WERI-Rb-1 (cell line): ENCODE results near the gene ARID1B.

ENCODE experiments used
- DNase-seq: peaks from one replicate; pipeline ENCODE4 v3.0.0-alpha.2; 2020
- H3K27ac ChIP-seq: fragments of 250-450 bp; sonication (Bioruptor Pico); 2 replicates; pipeline ENCODE4 v1.5.1; 2020; ENCODE audit warnings: mild to moderate bottlenecking, moderate library complexity
- H3K27me3 ChIP-seq: fragments of 250-450 bp; sonication (Bioruptor Pico); 2 replicates; pipeline ENCODE4 v1.5.1; 2021; ENCODE audit warnings: mild to moderate bottlenecking, low read depth, moderate library complexity; ENCODE audit not compliant: insufficient read depth, severe bottlenecking
- H3K36me3 ChIP-seq: fragments of 250-450 bp; sonication (Bioruptor Pico); 2 replicates; pipeline ENCODE4 v1.5.1; 2020; ENCODE audit warnings: mild to moderate bottlenecking, moderate library complexity
- H3K4me3 ChIP-seq: 2 replicates; pipeline ENCODE4 v1.5.1; 2011; ENCODE audit warnings: low read depth, mild to moderate bottlenecking, control low read depth, low read length
- H3K9me3 ChIP-seq: fragments of 250-450 bp; sonication (Bioruptor Pico); 2 replicates; pipeline ENCODE4 v1.5.1; 2021; ENCODE audit warnings: mild to moderate bottlenecking, moderate library complexity; ENCODE audit not compliant: severe bottlenecking
- TF ChIP-seq, protein P1 (sequence below): IDR thresholded peaks from 2 replicates; pipeline ENCODE4 v1.5.1; 2011; ENCODE audit warnings: low read depth, mild to moderate bottlenecking, control low read depth, inconsistent platforms, low read length

The ARID1B gene

DNA sequence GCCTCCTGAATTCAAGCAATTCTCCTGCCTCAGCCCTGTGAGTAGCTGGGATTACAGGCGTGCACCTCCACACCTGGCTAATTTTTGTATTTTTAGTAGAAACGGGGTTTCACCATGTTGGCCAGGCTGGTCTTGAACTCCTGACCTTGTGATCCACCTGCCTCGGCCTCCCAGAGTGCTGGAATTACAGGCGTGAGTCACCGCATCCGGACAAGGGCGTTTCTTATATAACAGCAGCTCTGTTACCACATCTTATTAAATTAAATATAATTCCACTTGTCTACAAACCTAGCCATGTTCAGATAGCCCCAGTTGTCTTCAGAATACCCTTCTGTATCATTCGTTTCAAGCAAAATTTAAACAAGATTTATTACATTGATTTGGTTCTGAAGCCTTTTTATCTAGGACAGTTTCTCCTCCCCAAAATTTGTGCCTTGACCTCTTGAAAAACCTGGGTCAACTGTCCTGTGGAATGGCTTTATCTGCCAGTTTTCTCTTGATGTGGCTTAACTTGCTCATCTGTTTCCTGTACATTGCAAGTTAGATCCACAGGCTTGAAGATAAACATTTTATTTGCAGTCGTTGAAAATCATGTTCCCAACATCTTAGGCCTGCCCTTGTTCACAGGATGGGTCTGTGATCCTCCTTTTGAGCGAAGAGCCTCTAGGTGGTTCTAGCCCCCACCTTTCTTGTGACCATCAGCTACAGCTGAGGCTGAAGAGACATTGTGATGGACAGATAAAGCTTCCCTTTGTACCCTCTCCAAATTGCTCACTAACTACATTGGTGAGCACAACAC is 132.2 kb downstream of the ARID1B start:
- TF ChIP-seq, protein P1, sequence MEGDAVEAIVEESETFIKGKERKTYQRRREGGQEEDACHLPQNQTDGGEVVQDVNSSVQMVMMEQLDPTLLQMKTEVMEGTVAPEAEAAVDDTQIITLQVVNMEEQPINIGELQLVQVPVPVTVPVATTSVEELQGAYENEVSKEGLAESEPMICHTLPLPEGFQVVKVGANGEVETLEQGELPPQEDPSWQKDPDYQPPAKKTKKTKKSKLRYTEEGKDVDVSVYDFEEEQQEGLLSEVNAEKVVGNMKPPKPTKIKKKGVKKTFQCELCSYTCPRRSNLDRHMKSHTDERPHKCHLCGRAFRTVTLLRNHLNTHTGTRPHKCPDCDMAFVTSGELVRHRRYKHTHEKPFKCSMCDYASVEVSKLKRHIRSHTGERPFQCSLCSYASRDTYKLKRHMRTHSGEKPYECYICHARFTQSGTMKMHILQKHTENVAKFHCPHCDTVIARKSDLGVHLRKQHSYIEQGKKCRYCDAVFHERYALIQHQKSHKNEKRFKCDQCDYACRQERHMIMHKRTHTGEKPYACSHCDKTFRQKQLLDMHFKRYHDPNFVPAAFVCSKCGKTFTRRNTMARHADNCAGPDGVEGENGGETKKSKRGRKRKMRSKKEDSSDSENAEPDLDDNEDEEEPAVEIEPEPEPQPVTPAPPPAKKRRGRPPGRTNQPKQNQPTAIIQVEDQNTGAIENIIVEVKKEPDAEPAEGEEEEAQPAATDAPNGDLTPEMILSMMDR: no peak
- Histone ChIP-seq H3K4me3 (no peak overlapping the region), H3K27ac (no peak overlapping the region), H3K9me3 (no peaks in the 10 kb centered on the region), H3K36me3 (peaks cover 7% of the 10 kb centered on the region; the same call in 1 of the 2 replicates), H3K27me3 (no peaks in the 10 kb centered on the region)
- no peak for DNase-seq

DNA sequence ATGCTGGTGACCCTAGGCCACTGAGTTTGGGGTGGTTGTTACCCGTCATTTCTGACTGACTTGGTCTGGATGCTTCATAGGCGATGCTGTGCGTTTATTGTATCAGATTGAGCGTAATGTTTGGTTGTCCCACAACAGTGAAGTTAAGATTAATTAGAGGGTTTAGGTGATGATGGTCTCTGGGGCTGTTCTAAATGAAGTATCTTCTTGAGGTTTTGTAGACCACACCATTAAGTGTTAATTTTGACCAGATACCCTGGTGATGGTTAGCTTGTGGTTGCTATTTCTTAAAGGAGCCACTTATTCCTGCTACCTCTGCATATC is 132.8 kb downstream of the ARID1B start:
- no peak for DNase-seq
- TF ChIP-seq, protein P1: no peak
- Histone ChIP-seq H3K4me3 (no peak overlapping the region), H3K36me3 (peaks cover 7% of the 10 kb centered on the region; the same call in 1 of the 2 replicates), H3K9me3 (no peaks in the 10 kb centered on the region), H3K27me3 (no peaks in the 10 kb centered on the region), H3K27ac (no peak overlapping the region)

DNA sequence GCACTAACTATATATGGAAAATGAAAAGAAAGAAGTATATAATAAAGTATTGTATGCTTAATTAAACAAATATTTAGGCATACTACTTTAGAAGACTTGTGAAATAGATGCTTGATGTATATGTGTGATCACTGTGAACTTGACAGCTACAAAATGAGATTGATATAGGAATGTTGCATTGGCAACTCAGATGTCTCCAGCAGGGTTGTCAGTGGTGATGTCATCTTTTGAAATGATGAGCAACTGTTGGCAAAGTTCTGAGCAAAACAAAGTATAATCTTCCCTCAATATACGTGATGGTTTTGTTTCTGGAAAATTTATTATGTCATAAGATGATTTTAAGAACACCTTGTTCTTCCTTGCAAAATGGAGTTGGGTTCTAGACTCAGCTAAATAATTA is 133.8 kb downstream of the ARID1B start:
- Histone ChIP-seq H3K9me3 (no peaks in the 10 kb centered on the region), H3K4me3 (no peak overlapping the region), H3K36me3 (peaks cover 8% of the 10 kb centered on the region), H3K27me3 (no peaks in the 10 kb centered on the region), H3K27ac (no peak overlapping the region)
- no peak for DNase-seq
- TF ChIP-seq, protein P1: no peak

DNA sequence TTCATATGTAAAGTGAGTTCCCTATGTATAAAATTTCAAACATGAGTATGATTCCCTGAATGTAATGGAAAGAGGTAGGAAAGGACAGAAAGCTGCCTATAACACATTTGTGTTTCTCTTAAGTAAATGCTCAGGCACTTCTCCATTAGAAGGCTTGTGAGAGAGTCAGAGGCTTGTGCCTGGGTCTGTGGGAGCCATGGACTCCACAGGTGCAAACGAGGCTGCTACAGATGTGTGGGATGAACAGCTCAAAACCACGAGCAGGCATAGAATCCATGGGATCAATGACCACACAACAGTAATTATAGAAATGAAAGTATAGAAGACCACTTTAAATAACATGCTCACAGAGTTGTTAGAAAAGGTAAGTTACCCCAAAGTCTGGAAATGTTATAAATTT is 134.4 kb downstream of the ARID1B start:
- no peak overlapping the region for H3K27ac ChIP-seq
- DNase-seq: no peak

DNA sequence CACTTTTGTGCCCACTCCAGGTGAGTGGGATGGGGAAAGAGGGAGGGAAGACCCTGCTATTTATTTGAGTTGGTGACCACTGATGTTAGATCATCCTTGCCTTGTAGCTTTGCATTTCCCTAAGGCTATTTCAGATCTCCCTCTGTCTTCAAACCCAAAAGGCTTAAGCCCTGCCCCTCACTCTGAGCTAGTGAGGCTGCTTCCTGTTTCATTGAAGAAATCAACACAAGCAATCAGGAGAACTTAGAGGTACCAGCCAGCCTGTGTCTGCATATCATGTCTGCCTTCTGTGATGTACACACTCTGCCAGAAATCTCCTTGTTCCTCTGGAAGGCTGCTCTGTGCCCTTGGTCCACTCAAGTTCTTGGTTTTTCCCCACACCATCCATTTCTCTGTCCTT is 135.3 kb downstream of the ARID1B start:
- H3K27me3 ChIP-seq: no peaks in the 10 kb centered on the region
- no peak overlapping the region for H3K27ac ChIP-seq
- no peak for DNase-seq
- no peak overlapping the region for H3K4me3 ChIP-seq
- no peaks in the 10 kb centered on the region for H3K9me3 ChIP-seq
- TF ChIP-seq, protein P1: no peak
- peaks cover 16% of the 10 kb centered on the region for H3K36me3 ChIP-seq

More for the DNA sequence above, 134.4 kb downstream of the ARID1B start:
- no peaks in the 10 kb centered on the region for H3K9me3 ChIP-seq
- TF ChIP-seq, protein P1: no peak
- peaks cover 15% of the 10 kb centered on the region for H3K36me3 ChIP-seq
- no peak overlapping the region for H3K4me3 ChIP-seq
- no peaks in the 10 kb centered on the region for H3K27me3 ChIP-seq

DNA sequence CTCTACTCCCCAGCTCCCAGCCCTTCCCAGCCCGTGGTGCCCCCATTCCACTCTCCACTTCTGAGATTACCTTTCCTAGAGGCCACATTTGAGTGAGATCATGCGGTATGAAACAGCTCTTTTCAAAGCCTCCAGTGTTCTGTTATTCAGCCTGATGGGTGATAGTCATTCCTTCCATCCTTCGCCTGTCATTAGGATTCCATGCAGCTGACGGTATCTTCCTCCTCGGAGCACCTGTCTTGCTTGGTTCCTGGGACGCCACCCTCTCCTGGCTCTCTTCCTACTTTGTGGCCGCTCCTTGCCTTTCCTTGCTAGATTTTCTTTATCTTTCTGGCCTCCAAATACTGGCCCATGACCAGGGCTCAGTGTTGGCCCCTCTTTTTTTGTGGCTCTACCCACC is 137.0 kb downstream of the ARID1B start:
- TF ChIP-seq, protein P1: no peak
- no peak overlapping the region for H3K4me3 ChIP-seq
- no peaks in the 10 kb centered on the region for H3K9me3 ChIP-seq
- peaks cover 16% of the 10 kb centered on the region for H3K36me3 ChIP-seq
- no peak overlapping the region for H3K27ac ChIP-seq
- H3K27me3 ChIP-seq: no peaks in the 10 kb centered on the region
- no peak for DNase-seq
